Measurements from ENCODE around the gene TRAPPC4.
A peak's percentile ranks its signal among the peaks of the same experiment; 100 is the strongest.
"Not testable (repeated sequence)": the region's sequence is repeated elsewhere in the genome, so short reads cannot be mapped to it uniquely, and the experiment has no call there.

TRAPPC4 gene

GRCh38 chr11:119055901-119056300, 37.3 kb downstream of the TRAPPC4 start:
- peak; percentile 49 to 66 for DNase-seq

GRCh38 chr11:119056421-119056999, 37.9 kb downstream of the TRAPPC4 start:
- no peak for TF ChIP-seq GATA1 (IDR thresholded peaks at IDR 0.05; ENCODE audit: low read depth, low read length)
- peak in 1 of 2 experiments; percentile 71 for DNase-seq

More at GRCh38 chr11:119055901-119056300, 37.3 kb downstream of the TRAPPC4 start:
- TF ChIP-seq POLR2A (IDR thresholded peaks at IDR 0.05; ENCODE audit: low read length) (no peak), GATA1 (IDR thresholded peaks at IDR 0.05; ENCODE audit: low read depth, low read length) (no peak)

- peak; percentile 98 to 99 for DNase-seq
- TF ChIP-seq POLR2A (IDR thresholded peaks at IDR 0.05; ENCODE audit: low read length) (peak; percentile 79), GATA1 (IDR thresholded peaks at IDR 0.05; ENCODE audit: low read depth, low read length) (no peak)
Observed at GRCh38 chr11:119057000-119057769, 38.6 kb downstream of the TRAPPC4 start, which contains the start of gene HYOU1. HYOU1 (minus strand) TSS chr11:119057205; CDS start chr11:119056160, 1,045 bp downstream.

GRCh38 chr11:119059128-119059527, 40.6 kb downstream of the TRAPPC4 start:
- not testable (repeated sequence) for DNase-seq

GRCh38 chr11:119061256-119061655, 42.7 kb downstream of the TRAPPC4 start:
- TF ChIP-seq GATA1 (IDR thresholded peaks at IDR 0.05; ENCODE audit: low read depth, low read length) (no peak), POLR2A (IDR thresholded peaks at IDR 0.05; ENCODE audit: low read length) (no peak)
- no peak for DNase-seq

- peak; percentile 86 to 91 for DNase-seq
- TF ChIP-seq GATA1 (IDR thresholded peaks at IDR 0.05; ENCODE audit: low read depth, low read length) (no peak), POLR2A (IDR thresholded peaks at IDR 0.05; ENCODE audit: low read length) (no peak)
Observed at GRCh38 chr11:119062779-119063178, 44.2 kb downstream of the TRAPPC4 start.

GRCh38 chr11:119065369-119065768, 46.8 kb downstream of the TRAPPC4 start:
- DNase-seq: peak; percentile 82 to 83
- TF ChIP-seq GATA1 (IDR thresholded peaks at IDR 0.05; ENCODE audit: low read depth, low read length): no peak
- no peak for TF ChIP-seq POLR2A (IDR thresholded peaks at IDR 0.05; ENCODE audit: low read length)

GRCh38 chr11:119067371-119068222, 49.0 kb downstream of the TRAPPC4 start, which contains the start of gene VPS11:
VPS11 (plus strand) TSS chr11:119067818; CDS start chr11:119067824, 6 bp downstream.
- DNase-seq: peak; percentile 98
- peak; percentile 78 for TF ChIP-seq POLR2A (IDR thresholded peaks at IDR 0.05; ENCODE audit: low read length)
- no peak for TF ChIP-seq GATA1 (IDR thresholded peaks at IDR 0.05; ENCODE audit: low read depth, low read length)

Data from erythroblast (primary cell).